Mammary epithelial cell (primary cell): ENCODE results near the gene NDST1.

Source experiments
- EZH2 ChIP-seq: IDR thresholded peaks from 2 replicates; pipeline ENCODE4 v1.6.1; 2012; ENCODE audit warnings: low read length, inconsistent platforms, borderline replicate concordance
- TF ChIP-seq, protein P1 (sequence below), 2 donors: IDR thresholded peaks in 1 of 2; conservative IDR thresholded peaks in 1 of 2; 2 replicates each; pipeline ENCODE4 v1.5.1; 2011 to 2012; ENCODE audit warnings: inconsistent platforms in 2 of 2, low read length in 2 of 2, mild to moderate bottlenecking in 2 of 2, control low read depth in 1 of 2, low read depth in 1 of 2; ENCODE audit not compliant: insufficient read depth in 1 of 2; ENCODE audit errors: extremely low read depth in 1 of 2

DNA sequence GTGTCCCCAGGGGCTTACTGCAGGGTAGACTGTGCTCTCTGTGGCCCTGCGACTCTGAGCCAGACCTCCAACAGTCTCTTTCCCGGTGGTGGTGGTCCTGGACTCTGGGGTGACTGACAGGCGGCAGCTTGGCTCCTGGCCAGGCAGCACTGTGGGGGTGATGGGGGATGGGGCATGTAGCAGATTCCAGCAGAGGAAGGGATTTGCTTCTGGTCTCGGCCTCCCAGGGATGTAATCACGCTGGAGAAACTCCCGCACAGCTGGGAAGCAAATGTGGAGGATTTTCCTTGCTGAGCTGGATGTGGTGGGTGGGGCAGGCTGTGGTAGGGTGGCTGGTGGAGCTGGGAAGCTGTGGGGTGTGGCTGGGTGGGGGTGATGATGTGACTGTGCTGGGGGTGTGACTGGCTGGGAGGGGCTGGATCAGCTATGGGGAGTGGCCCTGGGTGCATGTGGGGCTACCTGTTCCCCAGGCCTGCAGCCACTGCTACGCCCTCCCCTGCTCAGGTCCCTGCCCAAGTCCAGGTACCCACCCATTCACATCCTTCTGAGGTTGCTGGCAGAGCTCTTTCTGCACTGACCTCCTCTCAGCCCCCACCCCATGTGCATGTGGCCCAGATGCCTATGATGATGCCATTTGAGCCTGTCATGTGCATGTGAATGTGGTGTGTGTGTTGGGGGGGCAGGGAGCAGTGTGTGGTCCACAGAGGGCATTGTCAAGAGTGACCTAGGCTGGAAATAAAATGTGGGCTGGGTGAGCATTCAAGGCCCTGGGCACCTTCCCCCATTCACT is 3.8 kb downstream of the NDST1 start:
- TF ChIP-seq, protein P1, sequence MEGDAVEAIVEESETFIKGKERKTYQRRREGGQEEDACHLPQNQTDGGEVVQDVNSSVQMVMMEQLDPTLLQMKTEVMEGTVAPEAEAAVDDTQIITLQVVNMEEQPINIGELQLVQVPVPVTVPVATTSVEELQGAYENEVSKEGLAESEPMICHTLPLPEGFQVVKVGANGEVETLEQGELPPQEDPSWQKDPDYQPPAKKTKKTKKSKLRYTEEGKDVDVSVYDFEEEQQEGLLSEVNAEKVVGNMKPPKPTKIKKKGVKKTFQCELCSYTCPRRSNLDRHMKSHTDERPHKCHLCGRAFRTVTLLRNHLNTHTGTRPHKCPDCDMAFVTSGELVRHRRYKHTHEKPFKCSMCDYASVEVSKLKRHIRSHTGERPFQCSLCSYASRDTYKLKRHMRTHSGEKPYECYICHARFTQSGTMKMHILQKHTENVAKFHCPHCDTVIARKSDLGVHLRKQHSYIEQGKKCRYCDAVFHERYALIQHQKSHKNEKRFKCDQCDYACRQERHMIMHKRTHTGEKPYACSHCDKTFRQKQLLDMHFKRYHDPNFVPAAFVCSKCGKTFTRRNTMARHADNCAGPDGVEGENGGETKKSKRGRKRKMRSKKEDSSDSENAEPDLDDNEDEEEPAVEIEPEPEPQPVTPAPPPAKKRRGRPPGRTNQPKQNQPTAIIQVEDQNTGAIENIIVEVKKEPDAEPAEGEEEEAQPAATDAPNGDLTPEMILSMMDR (conservative IDR thresholded peaks at IDR 0.05 in 1 of 2, IDR thresholded peaks at IDR 0.05 in 1 of 2; ENCODE audit: extremely low read depth in 1 of 2, insufficient read depth in 1 of 2, low read depth in 1 of 2, low read length in 2 of 2) = no peak
- no peak for TF ChIP-seq EZH2
